Skin epidermis (tissue), 12 donors: ENCODE measurements around the gene BICRA.

ENCODE experiments used
- H3K27ac ChIP-seq, 21 experiments: fragments of 200-600 bp; sonication (generic) in 11 of 21; one replicate each; pipeline ENCODE4 v1.5.0; 2020; ENCODE audit warnings: mild to moderate bottlenecking in 3 of 21, inconsistent platforms in 2 of 21, moderate library complexity in 2 of 21
- H3K4me3 ChIP-seq, 7 experiments: fragments of 200-600 bp; sonication (generic) in 2 of 7; one replicate each; pipeline ENCODE4 v1.5.0; 2020; ENCODE audit warnings: inconsistent platforms in 2 of 7, mild to moderate bottlenecking in 2 of 7, moderate library complexity in 1 of 7

The BICRA gene

DNA sequence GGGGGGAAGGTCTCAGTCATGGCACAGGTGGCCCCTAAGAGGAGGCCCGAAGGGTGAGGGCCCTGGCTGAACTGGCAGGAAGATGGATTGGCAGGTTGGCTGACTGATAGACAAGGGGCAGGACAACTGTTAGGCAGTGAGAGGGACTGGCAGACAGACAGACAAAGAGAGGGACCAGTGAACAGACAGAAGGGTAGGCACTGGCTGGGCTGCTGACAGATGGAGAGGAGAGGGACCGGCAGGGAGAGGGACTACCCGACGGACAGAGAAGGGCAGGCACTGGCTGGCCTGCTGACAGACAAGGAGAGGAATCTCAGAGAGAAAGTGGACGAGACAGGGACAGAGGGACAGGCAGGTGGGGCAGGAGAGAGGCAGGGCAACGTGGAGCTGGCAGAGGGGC lies 72.5 kb downstream of the BICRA start:
- no peak overlapping the region for H3K27ac ChIP-seq

DNA sequence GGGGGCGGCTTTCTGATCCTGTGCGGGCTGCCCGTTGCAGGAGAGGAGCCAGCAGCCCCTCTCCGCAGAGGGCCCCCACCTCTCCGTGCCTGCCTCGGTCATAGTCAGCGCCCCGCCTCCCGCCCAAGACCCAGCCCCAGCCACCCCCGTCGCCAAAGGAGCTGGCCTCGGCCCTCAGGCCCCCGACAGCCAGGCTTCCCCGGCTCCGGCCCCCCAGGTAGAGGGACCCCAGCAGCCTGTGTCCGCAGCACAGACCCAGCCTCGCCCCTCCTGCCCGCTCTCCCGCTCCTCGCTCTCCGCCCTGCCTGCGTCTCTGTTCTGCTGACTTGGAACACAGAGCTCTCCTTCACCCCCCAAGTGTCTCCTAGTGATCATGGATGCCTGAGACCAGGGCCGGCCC lies 73.0 kb downstream of the BICRA start:
- no peak overlapping the region for H3K4me3 ChIP-seq
- H3K27ac ChIP-seq: no peak overlapping the region

More for the DNA sequence above, 72.5 kb downstream of the BICRA start:
- no peak overlapping the region for H3K4me3 ChIP-seq

DNA sequence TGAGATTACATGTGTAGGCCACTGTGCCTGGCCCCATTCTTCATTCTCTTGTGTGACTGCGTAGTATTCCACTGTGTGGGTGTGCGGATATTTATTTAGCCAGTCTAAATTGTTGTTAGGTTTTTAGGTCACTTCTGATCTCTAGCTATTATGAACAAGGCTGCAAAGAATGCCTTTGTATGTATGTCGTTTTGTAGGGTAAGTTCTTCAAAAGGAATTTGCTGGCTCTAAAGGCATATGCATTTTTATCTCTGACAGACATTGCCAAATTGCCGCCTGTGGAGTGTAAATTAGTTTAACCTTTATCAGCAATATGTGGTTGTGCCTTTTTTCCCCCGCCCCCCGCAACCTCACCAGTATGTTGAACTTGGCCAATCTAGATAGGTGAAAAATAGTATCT lies 74.0 kb downstream of the BICRA start:
- H3K27ac ChIP-seq: no peak overlapping the region

DNA sequence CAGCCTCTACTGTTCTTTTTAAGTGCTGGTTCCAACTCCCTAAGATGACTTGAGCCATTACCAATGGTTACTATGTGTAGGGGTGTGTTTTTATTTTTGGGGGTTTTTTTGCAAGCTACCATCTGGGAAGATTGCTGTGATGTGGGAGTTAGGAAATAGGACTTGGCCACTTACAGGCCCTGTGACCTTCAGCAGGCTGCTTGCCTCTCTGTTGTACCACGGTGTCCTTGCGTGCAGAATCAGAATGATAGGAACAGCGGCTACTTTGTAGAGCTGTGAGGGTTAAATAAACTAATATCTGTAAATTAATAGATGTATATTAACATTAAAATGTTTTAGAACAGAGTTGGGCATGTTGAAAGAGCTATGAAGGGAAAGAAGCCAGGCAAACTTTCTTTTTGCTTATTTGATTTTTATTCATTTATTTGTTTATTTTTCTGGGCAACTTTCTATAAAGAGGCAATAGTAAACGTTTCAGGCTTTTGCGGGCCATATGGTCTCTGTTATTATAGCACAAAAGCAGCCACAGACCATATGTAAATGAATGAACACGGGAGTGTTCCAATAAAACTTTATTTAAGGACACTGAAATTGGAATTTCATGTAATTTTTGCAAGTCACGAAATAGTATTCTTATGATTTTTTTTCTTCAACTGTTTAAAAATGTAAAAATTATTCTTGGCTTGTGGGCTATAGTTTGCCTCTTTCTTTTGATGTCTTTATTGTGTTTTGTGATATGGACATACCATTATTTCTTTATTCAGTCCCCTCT lies 77.9 kb downstream of the BICRA start:
- Histone ChIP-seq H3K27ac (no peak overlapping the region), H3K4me3 (no peak overlapping the region)

More for the DNA sequence above, 74.0 kb downstream of the BICRA start:
- H3K4me3 ChIP-seq: no peak overlapping the region

DNA sequence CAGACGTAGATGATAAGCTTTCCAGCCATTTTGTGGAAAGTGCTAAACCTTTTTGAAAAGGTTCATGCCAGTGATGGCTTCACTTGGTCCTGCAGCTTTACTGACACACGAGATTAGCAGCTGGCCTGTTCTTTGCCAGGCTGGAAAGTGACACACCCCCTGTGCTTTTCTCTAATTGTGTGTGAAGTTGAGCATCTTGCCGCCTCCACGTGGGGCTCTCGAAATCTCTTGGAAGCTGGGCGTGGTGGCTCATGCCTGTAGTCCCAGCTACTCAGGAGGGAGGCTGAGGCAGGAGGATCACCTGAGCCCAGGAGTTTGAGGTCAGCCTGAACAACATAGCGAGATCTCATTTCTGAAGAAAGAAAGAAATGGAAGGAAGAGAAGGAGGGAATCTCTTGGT lies 79.0 kb downstream of the BICRA start:
- no peak overlapping the region for H3K4me3 ChIP-seq
- H3K27ac ChIP-seq: no peak overlapping the region

DNA sequence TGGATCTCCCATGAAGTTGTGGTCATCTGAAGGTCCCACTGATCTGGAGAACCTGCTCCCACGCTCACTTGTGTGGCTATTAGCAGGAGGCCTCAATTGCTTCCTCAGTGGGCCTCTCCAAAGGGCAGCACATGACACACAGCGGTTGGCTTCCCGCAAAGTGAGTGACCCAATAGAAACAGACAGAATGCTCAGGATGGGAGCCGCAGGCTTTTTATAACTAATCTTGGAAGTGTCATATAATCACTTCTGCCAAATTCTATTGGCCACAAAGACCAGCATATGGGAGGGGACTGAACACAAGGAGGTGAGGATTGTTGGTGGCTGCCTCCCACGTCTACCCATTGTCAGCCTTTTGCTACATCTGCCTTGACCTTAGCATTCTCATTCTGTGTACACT lies 82.2 kb downstream of the BICRA start:
- Histone ChIP-seq H3K27ac (no peak overlapping the region), H3K4me3 (no peak overlapping the region)

DNA sequence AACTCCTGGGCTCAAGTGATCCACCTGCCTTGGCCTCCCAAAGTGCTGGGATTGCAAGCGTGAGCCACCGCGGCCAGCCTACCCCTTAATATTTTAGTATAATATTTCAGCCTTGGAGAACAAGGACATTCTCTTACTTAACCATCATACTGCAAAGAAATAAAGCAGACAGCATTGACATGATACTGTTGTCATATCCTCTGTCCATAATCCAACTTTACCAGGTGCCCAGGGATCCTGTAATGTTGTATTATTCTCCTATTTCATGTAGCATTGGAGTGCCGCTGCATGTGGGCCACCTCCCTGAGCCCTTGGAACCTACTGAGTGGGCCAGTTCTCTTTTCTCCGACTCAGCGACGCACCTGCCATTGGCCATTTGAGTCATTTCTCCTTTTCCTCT lies 82.8 kb downstream of the BICRA start:
- Histone ChIP-seq H3K27ac (no peak overlapping the region), H3K4me3 (no peak overlapping the region)

DNA sequence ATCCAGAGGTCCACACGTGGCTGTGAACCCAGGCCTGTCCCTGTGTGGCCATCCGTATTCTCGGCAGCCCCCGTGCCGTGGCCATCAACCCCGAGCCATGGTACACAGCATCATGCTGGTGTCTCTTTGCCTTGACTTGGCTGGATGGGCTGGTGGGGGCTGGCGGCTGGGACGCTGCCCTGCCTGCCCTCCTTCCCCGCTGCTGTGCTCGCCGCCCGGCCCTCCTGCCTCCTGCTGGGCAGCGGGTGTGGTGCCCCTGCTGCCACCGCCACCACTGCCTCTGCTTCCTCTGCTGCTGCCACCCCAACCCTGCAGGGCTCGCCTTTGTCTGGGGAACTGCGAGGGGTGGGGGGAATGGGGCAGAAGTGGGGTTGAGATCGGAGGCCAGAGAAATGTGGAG lies 84.6 kb downstream of the BICRA start:
- no peak overlapping the region for H3K4me3 ChIP-seq
- no peak overlapping the region for H3K27ac ChIP-seq

DNA sequence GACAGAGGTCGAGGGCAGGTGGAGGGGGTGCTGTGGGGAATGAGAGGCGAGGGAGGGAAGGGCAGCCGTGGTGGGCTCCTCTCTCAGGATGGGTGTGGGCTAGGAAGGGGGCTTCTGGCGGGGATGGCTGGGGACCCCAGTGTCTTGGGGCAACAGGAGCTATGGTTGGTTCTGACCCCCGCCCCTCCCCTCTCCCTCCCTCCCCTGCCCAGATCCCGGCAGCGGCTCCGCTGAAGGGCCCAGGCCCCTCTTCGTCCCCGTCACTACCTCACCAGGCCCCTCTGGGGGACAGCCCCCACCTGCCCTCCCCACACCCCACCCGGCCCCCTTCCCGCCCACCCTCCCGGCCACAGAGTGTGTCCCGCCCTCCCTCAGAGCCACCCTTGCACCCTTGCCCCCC lies 85.0 kb downstream of the BICRA start:
- Histone ChIP-seq H3K4me3 (no peak overlapping the region), H3K27ac (no peak overlapping the region)

DNA sequence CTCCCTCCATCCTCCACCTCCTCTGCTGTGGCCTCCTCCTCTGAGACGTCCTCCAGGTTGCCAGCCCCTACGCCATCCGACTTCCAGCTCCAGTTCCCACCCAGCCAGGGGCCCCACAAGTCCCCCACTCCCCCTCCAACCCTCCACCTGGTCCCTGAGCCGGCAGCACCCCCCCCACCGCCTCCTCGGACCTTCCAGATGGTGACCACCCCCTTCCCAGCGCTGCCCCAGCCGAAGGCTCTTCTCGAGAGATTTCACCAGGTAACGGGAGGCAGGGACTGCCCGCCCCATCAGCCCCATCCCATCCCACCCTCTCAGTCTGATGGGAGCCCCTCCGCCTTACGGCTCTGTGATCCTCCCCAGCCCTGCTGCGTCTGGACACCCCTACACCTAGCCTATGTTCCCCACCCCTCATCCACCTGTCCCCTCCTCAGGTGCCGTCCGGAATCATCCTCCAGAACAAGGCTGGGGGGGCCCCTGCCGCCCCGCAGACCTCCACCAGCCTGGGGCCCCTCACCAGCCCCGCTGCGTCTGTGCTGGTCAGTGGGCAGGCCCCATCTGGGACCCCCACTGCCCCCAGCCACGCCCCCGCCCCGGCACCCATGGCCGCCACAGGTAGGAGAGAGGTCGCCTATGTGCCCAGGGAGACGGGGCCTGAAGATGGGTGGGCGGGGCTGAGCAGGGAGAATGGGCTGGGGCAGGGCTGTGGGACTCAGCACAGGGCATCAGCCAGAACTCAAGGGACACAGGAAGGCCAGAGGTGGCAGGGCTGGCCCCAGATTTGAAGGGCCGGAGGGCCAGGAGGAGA lies 85.7 kb downstream of the BICRA start:
- H3K4me3 ChIP-seq: no peak overlapping the region
- no peak overlapping the region for H3K27ac ChIP-seq

DNA sequence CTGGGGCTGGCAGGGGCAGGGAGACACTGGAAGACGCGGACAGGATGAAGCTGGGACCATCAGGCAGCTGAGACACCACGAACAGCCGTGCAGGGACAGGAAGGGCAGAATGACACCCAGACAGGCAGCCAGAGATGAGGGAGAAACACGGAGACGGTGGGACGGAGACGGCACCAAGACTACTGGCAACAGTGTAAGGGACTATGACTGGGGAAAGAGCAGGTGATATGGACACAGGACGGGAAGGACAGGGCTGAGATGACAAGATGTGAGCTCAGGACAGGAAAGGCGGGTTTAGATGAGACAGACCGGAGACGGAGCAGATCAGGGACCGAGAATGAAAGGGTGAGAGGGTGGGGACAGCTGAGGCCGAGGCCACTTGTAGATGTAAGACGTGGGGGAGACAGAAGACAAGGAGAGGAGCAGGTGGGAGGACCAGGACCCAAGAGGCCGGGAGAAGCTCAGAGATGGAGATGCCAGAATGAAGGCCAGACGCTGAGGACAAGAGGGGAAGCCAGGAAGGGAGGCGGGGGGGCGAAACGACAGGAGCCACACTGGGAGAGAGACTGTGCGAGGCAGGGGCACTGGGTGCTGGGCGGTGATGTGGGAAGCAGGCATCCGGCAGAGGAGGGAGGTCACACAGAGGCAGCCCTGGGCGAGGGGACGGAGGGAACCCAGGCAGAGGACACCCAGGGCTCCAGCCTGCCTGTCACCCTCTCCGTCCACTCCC lies 86.8 kb downstream of the BICRA start:
- Histone ChIP-seq H3K4me3 (no peak overlapping the region), H3K27ac (no peak overlapping the region)

DNA sequence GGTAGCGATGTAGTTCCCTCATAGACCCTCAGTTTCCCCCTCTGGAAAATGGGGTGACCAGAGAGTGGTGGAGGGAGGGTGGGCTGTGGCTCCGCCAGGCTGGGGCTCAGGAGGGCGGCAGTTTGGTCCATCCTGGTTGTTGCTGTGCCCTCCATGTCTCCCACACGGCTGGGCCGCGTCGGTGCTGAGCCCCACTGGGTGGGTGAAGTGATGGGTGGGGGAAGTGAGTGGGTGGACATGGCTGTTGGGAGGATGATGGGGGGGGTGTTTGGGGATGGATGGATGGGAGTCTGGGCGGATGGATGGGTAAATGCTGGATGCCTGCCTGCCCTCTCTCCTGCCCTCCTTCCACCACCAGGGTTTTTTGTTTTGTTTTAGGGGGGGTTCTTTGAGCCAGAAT lies 87.7 kb downstream of the BICRA start:
- Histone ChIP-seq H3K27ac (no peak overlapping the region), H3K4me3 (no peak overlapping the region)

DNA sequence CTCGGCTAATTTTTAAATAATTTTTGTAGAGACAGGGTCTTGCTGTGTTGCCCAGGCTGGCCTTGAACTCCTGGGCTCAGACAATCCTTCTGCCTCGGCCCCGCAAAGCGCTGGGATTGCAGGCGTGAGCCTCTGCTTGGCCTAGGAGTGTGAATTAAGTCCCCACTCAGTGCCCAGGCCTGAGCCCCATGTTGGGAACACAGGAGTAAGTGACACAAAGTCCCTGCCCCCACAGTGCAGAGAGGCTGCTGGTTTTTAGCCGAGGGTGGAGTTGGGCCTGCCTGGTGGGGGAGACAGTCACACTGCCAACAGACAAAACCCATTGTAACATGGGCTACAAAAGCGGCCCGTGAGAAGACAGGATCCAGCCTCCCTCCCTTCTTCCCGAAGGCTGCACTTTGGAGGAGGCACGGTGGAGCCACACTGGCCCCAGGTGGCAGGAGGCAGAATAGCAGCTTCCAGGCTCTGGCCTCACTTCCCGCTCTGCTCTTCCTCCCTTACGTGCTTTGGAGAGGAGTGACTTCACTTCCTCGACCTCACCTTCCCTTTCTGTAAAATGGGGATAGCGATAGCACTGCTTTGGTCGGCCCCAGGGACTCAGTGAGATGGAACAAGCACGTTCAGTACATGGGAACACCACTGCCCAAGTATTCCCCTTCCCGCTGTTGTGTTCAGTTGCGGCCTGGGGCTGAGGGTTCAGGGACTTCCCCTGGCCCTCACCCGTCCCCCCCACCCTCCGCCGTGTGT lies 89.1 kb downstream of the BICRA start:
- Histone ChIP-seq H3K4me3 (no peak overlapping the region), H3K27ac (peak overlapping the region in 6 of 21 experiments; percentile 0 to 54 (median 42))

DNA sequence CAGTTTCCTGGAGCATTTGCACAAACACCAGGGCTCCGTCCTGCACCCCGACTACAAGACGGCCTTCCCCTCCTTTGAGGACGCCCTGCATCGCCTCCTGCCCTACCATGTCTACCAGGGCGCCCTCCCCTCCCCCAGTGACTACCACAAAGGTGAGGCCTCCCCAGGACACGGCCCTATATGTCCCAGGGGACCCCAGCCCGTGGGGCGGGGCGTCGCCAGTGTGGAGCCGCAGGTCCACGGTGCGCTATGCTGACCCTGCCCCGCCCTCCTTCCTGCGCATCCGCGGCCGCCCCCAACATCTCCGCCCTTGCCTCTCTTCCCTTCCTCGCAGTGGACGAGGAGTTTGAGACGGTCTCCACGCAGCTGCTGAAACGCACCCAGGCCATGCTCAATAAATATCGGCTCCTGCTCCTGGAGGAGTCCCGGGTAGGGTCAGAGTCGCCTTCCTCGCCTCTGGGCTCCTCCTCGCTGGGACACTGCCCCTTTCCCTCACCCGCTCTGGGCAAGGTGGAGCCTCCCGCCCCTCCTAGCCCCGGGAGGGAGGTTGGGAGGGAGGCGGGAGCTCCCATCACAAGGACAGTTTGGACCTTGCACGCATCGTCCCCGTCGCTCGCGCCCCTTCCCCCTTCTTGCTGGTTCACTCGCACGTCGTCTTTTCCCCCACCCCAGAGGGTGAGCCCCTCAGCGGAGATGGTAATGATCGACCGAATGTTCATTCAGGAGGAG lies 89.9 kb downstream of the BICRA start:
- peak overlapping the region in 1 of 21 experiments; percentile 16 for H3K27ac ChIP-seq
- no peak overlapping the region for H3K4me3 ChIP-seq

DNA sequence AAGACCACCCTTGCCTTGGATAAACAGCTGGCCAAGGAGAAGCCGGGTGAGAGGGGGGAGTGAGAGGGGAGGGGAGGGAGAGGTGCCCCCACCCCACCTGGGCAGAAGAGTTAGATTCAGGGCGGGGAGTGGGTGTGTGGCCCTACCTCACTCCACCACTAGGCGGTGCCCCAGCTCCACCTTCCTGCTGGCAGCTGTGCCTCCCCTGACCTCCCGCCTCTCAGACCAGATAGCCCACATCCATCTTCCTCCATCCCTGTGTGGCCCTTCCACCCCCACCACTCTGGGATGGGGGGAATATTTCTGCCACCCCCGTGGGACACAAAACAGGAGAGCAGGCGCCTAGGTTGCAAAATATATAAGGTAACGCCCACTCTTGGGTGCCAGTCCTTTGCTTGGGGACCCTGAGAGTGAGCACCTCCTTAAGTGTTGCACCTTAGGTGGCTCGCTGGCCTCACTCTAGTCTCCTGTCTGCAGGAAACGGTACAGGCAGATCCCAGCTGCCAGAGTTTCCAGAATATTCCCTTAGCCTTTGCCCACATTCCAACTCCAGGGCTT lies 90.5 kb downstream of the BICRA start:
- Histone ChIP-seq H3K27ac (no peak overlapping the region), H3K4me3 (no peak overlapping the region)

DNA sequence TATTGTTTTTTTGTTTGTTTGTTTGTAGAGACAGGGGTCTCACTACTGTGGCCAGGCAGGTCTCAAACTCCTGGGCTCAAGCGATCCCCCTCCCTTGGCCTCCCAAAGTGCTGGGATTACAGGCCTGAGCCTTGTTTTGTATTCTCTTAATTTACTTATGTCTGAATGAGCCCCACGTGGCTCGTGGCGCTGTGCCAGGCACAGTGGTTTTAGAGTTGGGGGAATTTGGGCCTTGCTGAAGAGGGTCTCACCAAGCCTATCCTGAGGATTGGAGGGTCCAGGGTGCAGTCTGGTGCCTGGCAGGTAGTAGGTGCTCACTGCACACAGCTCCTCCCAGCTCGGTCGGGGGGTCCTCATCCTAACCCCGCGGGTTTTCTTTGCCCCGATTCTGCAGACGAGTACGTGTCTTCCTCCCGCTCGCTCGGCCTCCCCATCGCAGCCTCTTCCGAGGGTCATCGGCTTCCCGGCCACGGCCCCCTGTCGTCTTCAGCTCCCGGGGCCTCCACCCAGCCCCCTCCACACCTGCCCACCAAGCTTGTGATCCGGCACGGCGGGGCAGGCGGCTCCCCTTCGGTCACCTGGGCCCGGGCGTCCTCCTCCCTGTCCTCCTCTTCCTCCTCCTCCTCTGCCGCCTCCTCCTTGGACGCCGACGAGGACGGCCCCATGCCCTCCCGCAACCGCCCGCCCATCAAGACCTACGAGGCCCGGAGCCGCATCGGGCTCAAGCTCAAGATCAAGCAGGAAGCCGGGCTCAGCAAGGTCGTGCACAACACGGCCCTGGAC lies 92.2 kb downstream of the BICRA start:
- no peak overlapping the region for H3K27ac ChIP-seq
- H3K4me3 ChIP-seq: no peak overlapping the region

DNA sequence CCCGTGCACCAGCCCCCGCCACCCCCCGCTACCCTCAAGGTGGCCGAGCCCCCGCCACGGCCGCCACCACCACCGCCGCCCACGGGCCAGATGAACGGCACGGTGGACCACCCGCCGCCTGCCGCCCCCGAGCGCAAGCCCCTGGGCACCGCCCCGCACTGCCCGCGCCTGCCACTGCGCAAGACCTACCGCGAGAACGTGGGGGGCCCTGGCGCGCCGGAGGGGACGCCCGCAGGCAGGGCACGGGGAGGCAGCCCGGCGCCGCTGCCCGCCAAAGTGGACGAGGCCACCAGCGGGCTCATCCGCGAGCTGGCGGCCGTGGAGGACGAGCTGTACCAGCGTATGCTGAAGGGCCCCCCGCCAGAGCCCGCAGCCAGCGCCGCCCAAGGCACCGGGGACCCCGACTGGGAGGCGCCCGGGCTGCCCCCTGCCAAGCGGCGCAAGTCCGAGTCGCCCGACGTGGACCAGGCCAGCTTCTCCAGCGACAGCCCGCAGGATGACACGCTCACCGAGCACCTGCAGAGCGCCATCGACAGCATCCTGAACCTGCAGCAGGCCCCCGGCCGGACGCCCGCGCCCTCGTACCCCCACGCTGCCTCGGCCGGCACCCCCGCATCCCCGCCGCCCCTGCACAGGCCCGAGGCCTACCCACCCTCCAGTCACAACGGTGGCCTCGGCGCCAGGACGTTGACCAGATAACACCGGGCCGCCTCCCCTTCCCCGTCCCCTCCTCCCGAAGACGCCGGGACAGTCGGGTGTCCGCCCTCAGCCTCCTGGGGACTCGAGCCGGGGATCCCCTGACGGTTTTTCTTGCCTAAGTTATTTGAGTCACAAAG lies 93.0 kb downstream of the BICRA start:
- Histone ChIP-seq H3K4me3 (no peak overlapping the region), H3K27ac (no peak overlapping the region)
